ENCODE results near the gene DHX30. TPM values are rescaled to one million over a fixed set of nuclear protein-coding genes. Genes with fewer than 3 reads are reported as not detected.

The DHX30 gene
- total and polyA plus RNA-seq, 9 of the 15 experiments (the other 6 are each of a cell fraction or from before 2014, with no cell fraction given): 12.3 to 158 (median 79.0) TPM

- ATAC-seq (no peak), FAIRE-seq (no peak), DNase-seq (ENCODE audit: extremely low read depth in 1 of 4, low spot score in 3 of 4) (no peak)
- ChIA-PET CTCF (ENCODE audit: low intra/inter-chr PET ratio) (no interaction called here), POLR2A (interaction anchor here (0.8 to 1.4 kb wide), 2 partner anchors 10 to 317 kb away, joined by 3 to 4 read pairs; no protein-coding TSS in a partner anchor)
- in situ Hi-C loops (cut with MboI): no loop called here
- Histone ChIP-seq H3K27ac (ENCODE audit: extremely low read depth, low read depth, low read length) (no peak overlapping the region), H3K4me1 (replicated peaks in 1 of 2; ENCODE audit: control insufficient read depth in 2 of 2, insufficient read depth in 2 of 2, low read length in 2 of 2) (no peaks in the 10 kb centered on the region; a peak in 2 of 5 replicates), H3K9ac (ENCODE audit: insufficient read depth in 1 of 2, low read depth in 2 of 2, low read length in 2 of 2) (no peak overlapping the region), H3K9me3 (replicated peaks; ENCODE audit: control insufficient read depth, insufficient read depth, low read depth, low read length) (no peaks in the 10 kb centered on the region), H4K20me1 (replicated peaks; ENCODE audit: control insufficient read depth, insufficient read depth, low read length) (no peaks in the 10 kb centered on the region), H3K27me3 (ENCODE audit: control insufficient read depth in 2 of 2, insufficient read depth in 2 of 2, low read length in 2 of 2) (no peaks in the 10 kb centered on the region), H3K79me2 (ENCODE audit: control insufficient read depth, insufficient read depth, low read length) (no peaks in the 10 kb centered on the region), H3K36me3 (ENCODE audit: control insufficient read depth, insufficient read depth, low read length) (peaks cover 24% of the 10 kb centered on the region; the same call in 2 of the 3 replicates), H3K4me2 (ENCODE audit: insufficient read depth, low read length) (no peak overlapping the region), H2AFZ (ENCODE audit: low read depth, low read length) (no peak overlapping the region), H3K9me1 (ENCODE audit: control insufficient read depth, insufficient read depth, low read length) (no peaks in the 10 kb centered on the region), H3K4me3 (no peak overlapping the region)
- BruUV-seq (replicated peaks): no TSS peak
- intact Hi-C loops (cut with micrococcal nuclease): no loop called here
- TF ChIP-seq NR3C1 (CRISPR knock-in tag; IDR thresholded peaks at IDR 0.05): no peak
- no peak for TF ChIP-seq ZNF41 (CRISPR knock-in tag; conservative IDR thresholded peaks at IDR 0.05)
- no peak for TF ChIP-seq TRIM25 (IDR thresholded peaks at IDR 0.05; ENCODE audit: borderline replicate concordance)
- TF ChIP-seq SNRNP70 (optimal IDR thresholded peaks at IDR 0.05; ENCODE audit: low read depth, low read length): no peak
- TF ChIP-seq, protein P1, sequence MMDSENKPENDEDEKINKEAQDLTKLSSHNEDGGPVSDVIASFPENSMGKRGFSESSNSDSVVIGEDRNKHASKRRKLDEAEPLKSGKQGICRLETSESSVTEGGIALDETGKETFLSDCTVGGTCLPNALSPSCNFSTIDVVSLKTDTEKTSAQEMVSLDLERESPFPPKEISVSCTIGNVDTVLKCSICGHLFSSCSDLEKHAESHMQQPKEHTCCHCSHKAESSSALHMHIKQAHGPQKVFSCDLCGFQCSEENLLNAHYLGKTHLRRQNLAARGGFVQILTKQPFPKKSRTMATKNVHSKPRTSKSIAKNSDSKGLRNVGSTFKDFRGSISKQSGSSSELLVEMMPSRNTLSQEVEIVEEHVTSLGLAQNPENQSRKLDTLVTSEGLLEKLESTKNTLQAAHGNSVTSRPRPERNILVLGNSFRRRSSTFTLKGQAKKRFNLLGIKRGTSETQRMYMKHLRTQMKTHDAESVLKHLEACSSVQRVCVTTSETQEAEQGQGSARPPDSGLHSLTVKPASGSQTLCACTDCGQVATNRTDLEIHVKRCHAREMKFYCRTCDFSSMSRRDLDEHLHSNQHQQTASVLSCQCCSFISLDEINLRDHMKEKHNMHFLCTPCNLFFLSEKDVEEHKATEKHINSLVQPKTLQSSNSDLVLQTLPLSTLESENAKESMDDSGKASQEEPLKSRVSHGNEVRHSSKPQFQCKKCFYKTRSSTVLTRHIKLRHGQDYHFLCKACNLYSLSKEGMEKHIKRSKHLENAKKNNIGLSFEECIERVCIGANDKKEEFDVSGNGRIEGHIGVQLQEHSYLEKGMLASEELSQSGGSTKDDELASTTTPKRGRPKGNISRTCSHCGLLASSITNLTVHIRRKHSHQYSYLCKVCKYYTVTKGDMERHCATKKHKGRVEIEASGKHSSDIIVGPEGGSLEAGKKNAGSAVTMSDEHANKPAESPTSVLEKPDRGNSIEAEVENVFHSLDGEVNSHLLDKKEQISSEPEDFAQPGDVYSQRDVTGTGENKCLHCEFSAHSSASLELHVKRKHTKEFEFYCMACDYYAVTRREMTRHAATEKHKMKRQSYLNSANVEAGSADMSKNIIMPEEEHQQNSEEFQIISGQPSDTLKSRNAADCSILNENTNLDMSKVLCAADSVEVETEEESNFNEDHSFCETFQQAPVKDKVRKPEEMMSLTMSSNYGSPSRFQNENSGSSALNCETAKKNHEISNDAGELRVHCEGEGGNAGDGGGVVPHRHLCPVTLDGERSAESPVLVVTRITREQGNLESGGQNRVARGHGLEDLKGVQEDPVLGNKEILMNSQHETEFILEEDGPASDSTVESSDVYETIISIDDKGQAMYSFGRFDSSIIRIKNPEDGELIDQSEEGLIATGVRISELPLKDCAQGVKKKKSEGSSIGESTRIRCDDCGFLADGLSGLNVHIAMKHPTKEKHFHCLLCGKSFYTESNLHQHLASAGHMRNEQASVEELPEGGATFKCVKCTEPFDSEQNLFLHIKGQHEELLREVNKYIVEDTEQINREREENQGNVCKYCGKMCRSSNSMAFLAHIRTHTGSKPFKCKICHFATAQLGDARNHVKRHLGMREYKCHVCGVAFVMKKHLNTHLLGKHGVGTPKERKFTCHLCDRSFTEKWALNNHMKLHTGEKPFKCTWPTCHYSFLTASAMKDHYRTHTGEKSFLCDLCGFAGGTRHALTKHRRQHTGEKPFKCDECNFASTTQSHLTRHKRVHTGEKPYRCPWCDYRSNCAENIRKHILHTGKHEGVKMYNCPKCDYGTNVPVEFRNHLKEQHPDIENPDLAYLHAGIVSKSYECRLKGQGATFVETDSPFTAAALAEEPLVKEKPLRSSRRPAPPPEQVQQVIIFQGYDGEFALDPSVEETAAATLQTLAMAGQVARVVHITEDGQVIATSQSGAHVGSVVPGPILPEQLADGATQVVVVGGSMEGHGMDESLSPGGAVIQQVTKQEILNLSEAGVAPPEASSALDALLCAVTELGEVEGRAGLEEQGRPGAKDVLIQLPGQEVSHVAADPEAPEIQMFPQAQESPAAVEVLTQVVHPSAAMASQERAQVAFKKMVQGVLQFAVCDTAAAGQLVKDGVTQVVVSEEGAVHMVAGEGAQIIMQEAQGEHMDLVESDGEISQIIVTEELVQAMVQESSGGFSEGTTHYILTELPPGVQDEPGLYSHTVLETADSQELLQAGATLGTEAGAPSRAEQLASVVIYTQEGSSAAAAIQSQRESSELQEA (IDR thresholded peaks at IDR 0.05; ENCODE audit: low read depth): no peak
- TF ChIP-seq, protein P2, sequence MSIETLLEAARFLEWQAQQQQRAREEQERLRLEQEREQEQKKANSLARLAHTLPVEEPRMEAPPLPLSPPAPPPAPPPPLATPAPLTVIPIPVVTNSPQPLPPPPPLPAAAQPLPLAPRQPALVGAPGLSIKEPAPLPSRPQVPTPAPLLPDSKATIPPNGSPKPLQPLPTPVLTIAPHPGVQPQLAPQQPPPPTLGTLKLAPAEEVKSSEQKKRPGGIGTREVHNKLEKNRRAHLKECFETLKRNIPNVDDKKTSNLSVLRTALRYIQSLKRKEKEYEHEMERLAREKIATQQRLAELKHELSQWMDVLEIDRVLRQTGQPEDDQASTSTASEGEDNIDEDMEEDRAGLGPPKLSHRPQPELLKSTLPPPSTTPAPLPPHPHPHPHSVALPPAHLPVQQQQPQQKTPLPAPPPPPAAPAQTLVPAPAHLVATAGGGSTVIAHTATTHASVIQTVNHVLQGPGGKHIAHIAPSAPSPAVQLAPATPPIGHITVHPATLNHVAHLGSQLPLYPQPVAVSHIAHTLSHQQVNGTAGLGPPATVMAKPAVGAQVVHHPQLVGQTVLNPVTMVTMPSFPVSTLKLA (conservative IDR thresholded peaks at IDR 0.05): no peak
- no peak for TF ChIP-seq PCBP2 (IDR thresholded peaks at IDR 0.05; ENCODE audit: low read depth, low read length, poor library complexity, severe bottlenecking)
- TF ChIP-seq, protein P3, sequence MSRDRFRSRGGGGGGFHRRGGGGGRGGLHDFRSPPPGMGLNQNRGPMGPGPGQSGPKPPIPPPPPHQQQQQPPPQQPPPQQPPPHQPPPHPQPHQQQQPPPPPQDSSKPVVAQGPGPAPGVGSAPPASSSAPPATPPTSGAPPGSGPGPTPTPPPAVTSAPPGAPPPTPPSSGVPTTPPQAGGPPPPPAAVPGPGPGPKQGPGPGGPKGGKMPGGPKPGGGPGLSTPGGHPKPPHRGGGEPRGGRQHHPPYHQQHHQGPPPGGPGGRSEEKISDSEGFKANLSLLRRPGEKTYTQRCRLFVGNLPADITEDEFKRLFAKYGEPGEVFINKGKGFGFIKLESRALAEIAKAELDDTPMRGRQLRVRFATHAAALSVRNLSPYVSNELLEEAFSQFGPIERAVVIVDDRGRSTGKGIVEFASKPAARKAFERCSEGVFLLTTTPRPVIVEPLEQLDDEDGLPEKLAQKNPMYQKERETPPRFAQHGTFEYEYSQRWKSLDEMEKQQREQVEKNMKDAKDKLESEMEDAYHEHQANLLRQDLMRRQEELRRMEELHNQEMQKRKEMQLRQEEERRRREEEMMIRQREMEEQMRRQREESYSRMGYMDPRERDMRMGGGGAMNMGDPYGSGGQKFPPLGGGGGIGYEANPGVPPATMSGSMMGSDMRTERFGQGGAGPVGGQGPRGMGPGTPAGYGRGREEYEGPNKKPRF (IDR thresholded peaks at IDR 0.05; ENCODE audit: low read depth, low read length): no peak
- no peak for TF ChIP-seq NCOR1 (IDR thresholded peaks at IDR 0.05)
Observed at GRCh38 chr3:47877719-47878118, 74.8 kb downstream of the DHX30 start.
